CD4-positive, alpha-beta T cell treated with Interleukin-17A for 1 hour (primary cell): ENCODE results near the gene CAMK2B.

ENCODE experiments used
- DNase-seq: peaks from one replicate; pipeline ENCODE4 v3.0.0-alpha.2; 2020

Gene CAMK2B

DNA sequence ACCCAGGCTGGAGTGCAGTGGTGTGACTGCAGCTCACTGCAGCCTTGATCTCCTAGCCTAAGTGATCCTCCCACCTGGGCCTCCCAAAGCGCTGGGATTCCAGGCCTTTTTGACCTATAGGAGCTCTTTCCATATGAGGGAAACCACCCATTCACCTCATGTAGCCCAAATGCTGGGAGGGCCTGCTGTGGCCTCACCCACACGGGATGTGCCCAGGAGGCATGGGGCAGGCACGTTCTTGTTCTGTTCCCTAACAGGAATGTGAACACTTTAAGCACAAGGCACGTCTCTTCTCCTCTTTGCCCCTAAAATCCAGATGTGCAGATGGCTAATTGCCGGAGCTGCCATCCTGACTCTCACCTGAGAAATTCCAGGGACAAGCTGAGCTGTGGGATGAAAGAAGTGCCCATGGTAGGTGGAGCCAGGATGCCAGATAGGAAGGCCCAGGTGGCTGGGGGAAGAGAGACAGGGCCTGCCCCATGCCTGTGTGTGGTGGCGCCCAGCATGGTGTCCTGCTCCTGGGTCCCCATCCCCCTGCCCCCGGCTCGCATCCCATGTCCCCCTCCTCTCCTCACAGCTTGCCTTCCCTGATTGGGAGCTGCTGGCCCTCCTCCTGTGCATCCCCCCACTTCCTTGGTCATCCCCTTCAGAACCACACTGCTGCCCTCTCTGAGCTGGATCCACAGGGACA is 17.3 kb downstream of the CAMK2B start:
- no peak for DNase-seq

GRCh38 chr7:44307301-44307900 is 18.0 kb downstream of the CAMK2B start:
- DNase-seq = no peak

- DNase-seq = no peak
Measured at GRCh38 chr7:44306606-44307005, 18.8 kb downstream of the CAMK2B start.

GRCh38 chr7:44305564-44306507 is 19.6 kb downstream of the CAMK2B start:
- no peak for DNase-seq

DNA sequence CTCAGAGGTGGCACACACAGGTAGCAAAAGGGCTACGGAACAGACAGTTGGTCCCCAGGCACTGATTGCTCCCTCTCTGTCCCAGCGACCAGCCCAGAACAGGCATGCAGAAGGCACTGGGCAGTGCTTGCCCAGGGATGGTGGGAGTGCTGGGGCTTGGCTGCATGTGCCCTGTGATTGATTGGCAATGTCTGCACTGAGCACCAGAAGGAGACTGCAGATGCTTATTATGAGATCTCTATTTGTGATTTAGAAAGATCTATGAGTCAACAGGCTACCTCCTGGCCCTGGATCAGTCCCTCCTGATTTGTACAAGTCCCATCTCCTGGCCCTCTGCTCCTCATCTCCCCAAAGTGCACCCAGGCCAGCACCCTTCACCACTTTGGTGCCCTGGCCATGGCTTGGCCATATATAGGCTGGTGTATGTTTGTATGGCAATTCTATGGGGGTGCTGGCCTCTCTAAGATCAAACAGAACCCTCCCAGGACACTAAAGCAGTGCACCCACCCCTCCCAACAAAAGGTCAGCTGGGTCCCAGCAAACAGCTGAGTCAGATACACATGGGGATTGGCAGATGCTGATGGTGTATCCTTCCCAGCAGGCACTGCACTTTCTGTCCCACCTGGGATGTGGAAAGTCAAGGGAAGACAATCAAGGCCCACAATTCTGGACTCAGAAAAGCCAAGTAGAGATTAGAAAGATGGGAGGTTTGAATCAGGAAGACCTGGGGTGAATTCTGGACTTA is 30.9 kb downstream of the CAMK2B start:
- DNase-seq = no peak

- no peak for DNase-seq
Measured at GRCh38 chr7:44293561-44294324, 31.7 kb downstream of the CAMK2B start.

GRCh38 chr7:44292876-44293560 is 32.4 kb downstream of the CAMK2B start:
- DNase-seq = no peak

DNA sequence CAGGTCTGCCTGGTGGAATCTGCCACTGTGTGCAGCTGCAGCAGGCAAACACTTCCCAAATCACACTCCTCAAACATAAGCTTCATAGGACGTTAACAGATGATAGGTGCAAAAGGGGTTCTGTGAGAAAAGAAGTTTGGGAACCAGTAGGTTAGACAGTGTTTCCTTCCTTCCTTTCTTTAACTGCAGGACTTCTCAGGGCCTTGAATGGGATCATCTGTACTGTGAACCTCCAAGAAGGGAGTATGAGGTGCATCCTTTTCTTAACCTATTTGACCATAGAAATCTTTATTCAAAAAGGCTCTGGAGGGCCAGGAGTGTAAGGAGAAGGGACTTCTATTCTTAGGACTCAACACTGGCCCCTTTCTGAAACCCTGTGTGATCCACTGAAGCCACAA is 33.0 kb downstream of the CAMK2B start:
- no peak for DNase-seq

DNA sequence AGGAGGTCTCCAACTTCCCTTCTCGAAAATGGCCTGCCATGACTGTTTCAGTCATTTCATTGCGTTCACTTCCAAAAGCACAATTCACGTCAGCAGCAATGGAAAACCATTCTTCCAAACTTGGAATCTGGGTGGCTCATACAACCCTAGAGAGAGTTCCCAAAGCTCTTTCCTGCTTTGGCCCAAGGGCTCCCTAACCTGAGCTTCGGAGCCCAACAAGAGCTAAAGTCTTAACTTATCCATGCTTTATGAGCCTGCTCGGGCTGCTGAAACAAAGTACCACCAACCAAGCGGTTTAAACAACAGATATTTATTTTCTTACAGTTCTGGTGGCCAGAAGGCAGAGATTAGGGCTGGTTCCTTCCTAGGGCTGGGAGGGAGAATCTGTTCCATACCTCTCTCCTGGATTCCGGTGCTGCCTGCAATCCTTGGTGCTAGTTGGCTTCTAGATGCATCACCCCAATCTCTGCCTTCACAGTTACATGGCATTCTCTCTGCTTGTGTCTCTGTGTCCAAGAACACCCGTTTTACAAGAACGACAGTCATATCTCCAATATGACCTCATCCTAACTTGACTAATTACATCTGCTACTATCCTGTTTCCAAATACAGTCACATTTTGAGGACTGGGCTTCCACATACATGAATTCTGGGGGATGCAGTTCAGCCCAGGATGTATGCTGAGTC is 33.5 kb downstream of the CAMK2B start:
- no peak for DNase-seq

- DNase-seq = no peak
Measured at GRCh38 chr7:44291066-44291732, 34.2 kb downstream of the CAMK2B start.

DNA sequence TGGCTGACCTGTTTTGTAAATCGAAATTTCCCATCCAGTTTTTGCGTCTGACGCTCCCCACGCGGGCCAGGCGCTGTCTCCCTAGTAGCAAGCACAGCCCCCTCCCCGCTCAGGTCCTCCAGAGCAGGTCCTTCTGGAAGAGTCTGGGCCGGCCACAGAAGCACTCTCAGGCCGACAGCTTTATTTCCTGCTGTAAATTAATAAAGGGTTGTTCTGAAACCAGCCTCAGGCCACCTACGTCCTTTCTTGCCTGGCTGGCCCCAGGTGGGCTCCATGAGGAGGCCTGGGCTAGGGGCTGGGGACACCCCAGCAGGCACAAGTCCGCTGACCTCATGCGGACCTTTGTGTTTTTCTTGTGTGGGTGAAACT is 35.2 kb downstream of the CAMK2B start:
- no peak for DNase-seq

DNA sequence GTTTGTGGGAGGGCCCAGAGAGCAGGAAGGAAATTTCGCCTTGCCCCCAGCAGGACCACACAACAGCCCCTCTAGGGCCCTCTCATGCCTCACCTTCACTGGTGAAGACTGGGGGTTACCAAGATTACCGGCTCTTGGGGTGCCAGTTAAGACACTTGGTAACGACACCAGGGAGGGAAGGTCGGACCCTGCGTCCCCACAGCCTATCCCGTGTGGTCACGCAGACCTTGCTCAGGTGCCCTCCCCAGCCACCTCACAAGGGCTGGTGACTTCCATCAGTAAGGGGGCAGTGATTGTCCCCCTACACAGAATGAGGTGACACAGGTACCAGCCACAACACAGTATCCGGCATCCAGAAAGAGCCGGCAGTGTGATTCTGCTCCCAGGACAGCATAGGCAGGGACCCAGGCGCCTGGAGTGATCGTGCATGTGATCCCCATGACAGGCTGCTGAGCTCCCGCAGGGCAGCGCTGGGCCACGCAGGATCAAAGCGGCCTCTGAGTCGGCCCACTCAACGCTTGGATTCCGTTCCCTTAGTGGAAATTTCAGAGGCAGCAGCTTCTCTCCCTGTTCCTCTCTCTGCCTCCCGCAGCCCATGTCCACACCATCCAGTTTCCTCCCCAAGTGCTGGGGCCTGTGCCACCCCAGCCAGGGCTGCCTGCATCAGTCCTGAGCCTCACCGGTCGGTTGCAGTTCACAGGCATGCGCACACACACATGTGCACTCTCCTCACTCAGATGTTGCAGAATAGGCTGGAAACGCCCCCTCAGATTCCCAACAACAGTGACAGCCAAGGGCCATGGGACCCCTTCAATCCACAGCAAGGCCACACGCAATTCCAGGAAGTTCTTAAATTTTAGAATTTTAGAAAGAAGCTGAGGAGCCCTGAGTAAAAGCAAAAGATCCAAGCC is 35.8 kb downstream of the CAMK2B start:
- DNase-seq = no peak

GRCh38 chr7:44288811-44289340 is 36.5 kb downstream of the CAMK2B start:
- no peak for DNase-seq

GRCh38 chr7:44288381-44288685 is 37.1 kb downstream of the CAMK2B start:
- DNase-seq = no peak

DNA sequence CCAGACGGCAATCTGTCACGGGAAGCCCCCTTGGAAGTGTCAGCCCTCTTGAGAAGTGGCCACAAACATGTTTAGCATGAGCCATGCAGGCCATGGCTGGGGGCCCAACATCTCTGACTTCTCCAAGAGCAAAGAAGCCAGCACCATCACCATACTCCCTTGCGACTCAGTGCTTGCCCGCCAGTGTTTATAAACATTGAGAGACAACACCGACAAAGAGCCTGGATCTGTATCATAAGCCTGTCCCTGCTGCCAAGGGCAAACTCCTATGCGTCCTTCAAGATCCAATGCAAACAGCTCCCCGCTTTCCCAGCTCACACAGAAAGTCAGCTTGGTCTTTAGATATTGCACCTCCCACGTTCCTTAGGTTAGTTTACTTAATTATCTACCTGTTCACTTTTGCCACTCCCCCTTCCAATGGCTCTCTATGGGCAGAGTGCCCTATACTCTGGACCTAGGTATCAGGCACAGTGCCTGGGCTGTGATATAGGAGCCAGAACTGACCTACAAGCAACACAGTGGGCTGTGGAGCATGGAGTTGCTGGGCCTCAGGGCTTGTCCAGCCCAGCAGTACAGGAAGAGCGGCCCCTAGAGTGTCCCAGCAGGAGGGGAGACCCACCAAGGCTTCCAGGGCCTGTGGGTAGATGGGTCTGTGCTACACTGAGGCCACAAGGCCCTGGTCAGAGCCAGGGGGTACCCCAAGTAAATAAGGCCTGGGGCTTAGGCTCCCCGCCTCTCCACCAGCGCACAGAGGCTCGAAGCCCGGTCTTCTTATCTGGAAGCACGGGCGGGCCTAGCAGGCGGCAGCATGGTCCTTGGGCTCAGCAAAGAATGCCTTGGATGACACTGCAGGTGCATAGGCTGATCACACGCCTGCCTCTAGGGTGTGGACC is 37.7 kb downstream of the CAMK2B start:
- no peak for DNase-seq

DNA sequence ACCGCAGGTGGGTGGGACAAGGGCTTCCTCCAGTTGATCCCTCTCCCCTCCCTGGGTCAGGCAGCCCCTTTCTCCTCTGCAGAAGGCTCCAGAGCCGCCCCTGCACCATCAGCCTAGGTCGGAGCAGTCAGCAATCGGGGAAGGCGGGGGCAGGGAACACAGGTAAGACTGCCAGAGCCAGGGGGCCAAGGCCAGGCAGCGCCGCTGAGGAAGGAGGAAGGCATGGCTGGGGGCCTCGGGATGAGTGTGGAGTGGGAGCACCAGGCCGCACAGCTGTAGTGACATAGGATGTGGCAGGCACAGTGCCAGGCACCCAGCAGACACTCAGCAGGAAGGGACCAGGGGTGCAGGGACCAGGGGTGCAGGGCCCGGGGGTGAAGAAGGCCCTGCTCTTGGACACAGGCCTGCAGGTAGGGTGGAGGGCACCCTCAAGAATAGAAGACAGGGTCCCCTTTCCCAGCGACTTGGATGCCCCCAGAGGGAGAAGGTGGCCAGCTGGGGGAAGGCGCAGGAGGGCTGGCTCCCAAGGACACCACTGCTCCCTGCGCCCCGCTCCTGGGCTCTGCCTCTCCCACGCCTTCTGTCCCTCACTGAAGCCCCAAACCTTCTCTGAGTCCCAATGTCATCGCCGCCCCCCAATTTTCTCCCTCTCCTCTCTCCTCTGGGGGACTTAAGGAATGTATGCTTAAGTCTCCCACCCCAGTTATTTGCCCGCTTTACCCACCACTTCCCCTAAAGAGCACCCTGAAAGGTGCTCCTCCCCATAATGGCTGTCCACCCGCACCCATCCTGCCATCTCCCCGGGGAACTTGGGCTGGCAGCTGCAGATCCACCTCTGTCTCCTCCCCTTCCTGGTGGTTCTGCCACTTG is 38.5 kb downstream of the CAMK2B start:
- DNase-seq = no peak

DNA sequence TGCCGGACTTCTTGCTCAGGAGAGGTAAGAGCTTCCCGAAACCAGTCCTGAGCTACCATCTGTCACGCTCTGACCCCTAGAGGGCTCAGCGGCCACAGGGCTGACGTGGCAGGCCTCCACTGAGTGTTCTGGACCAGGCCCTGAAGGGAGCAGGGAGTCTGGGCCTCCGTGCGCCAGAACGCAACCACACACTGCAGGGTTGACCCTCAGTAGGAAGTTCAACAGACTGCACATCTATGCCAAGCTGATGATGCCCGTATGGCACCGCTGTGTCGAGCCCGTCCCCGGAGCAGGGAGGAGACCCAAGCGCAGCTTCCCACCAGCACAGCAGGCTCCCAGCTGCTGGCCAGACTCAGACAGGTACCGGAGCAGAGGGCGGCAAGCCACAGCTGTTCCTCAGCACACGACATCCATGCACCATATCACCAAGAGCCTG is 39.2 kb downstream of the CAMK2B start:
- DNase-seq = no peak
